ENCODE data around the gene SPACA6. TPM values are rescaled to one million over a fixed set of nuclear protein-coding genes. Genes with fewer than 3 reads are reported as not detected.

SPACA6 gene
- total and polyA plus RNA-seq, 2 of the 8 experiments (the other 6 are each of a cell fraction or from before 2014, with no cell fraction given), result 7.1 to 7.5 TPM

GRCh38 chr19:51676566-51677083, 16.5 kb upstream of the SPACA6 start (continued):
- TF ChIP-seq, protein P1, sequence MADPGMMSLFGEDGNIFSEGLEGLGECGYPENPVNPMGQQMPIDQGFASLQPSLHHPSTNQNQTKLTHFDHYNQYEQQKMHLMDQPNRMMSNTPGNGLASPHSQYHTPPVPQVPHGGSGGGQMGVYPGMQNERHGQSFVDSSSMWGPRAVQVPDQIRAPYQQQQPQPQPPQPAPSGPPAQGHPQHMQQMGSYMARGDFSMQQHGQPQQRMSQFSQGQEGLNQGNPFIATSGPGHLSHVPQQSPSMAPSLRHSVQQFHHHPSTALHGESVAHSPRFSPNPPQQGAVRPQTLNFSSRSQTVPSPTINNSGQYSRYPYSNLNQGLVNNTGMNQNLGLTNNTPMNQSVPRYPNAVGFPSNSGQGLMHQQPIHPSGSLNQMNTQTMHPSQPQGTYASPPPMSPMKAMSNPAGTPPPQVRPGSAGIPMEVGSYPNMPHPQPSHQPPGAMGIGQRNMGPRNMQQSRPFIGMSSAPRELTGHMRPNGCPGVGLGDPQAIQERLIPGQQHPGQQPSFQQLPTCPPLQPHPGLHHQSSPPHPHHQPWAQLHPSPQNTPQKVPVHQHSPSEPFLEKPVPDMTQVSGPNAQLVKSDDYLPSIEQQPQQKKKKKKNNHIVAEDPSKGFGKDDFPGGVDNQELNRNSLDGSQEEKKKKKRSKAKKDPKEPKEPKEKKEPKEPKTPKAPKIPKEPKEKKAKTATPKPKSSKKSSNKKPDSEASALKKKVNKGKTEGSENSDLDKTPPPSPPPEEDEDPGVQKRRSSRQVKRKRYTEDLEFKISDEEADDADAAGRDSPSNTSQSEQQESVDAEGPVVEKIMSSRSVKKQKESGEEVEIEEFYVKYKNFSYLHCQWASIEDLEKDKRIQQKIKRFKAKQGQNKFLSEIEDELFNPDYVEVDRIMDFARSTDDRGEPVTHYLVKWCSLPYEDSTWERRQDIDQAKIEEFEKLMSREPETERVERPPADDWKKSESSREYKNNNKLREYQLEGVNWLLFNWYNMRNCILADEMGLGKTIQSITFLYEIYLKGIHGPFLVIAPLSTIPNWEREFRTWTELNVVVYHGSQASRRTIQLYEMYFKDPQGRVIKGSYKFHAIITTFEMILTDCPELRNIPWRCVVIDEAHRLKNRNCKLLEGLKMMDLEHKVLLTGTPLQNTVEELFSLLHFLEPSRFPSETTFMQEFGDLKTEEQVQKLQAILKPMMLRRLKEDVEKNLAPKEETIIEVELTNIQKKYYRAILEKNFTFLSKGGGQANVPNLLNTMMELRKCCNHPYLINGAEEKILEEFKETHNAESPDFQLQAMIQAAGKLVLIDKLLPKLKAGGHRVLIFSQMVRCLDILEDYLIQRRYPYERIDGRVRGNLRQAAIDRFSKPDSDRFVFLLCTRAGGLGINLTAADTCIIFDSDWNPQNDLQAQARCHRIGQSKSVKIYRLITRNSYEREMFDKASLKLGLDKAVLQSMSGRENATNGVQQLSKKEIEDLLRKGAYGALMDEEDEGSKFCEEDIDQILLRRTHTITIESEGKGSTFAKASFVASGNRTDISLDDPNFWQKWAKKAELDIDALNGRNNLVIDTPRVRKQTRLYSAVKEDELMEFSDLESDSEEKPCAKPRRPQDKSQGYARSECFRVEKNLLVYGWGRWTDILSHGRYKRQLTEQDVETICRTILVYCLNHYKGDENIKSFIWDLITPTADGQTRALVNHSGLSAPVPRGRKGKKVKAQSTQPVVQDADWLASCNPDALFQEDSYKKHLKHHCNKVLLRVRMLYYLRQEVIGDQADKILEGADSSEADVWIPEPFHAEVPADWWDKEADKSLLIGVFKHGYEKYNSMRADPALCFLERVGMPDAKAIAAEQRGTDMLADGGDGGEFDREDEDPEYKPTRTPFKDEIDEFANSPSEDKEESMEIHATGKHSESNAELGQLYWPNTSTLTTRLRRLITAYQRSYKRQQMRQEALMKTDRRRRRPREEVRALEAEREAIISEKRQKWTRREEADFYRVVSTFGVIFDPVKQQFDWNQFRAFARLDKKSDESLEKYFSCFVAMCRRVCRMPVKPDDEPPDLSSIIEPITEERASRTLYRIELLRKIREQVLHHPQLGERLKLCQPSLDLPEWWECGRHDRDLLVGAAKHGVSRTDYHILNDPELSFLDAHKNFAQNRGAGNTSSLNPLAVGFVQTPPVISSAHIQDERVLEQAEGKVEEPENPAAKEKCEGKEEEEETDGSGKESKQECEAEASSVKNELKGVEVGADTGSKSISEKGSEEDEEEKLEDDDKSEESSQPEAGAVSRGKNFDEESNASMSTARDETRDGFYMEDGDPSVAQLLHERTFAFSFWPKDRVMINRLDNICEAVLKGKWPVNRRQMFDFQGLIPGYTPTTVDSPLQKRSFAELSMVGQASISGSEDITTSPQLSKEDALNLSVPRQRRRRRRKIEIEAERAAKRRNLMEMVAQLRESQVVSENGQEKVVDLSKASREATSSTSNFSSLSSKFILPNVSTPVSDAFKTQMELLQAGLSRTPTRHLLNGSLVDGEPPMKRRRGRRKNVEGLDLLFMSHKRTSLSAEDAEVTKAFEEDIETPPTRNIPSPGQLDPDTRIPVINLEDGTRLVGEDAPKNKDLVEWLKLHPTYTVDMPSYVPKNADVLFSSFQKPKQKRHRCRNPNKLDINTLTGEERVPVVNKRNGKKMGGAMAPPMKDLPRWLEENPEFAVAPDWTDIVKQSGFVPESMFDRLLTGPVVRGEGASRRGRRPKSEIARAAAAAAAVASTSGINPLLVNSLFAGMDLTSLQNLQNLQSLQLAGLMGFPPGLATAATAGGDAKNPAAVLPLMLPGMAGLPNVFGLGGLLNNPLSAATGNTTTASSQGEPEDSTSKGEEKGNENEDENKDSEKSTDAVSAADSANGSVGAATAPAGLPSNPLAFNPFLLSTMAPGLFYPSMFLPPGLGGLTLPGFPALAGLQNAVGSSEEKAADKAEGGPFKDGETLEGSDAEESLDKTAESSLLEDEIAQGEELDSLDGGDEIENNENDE (IDR thresholded peaks at IDR 0.05; ENCODE audit: insufficient replicate concordance, low read length), result no peak
- TF ChIP-seq SIRT6 (IDR thresholded peaks at IDR 0.05; ENCODE audit: low read length) (no peak), KDM5A (IDR thresholded peaks at IDR 0.05; ENCODE audit: low read length) (no peak), SP1 (IDR thresholded peaks at IDR 0.05; ENCODE audit: low read depth, low read length) (no peak)
